GM08714 (cell line): ENCODE data around the gene PGBD1.

Experiments
- H3K4me3 ChIP-seq: fragments of 200-500 bp; sonication (Bioruptor generic); 2 replicates; pipeline ENCODE4 v1.5.1; 2014; ENCODE audit warnings: mild to moderate bottlenecking, low read length, inconsistent platforms
- ZNF274 ChIP-seq: IDR thresholded peaks from 2 replicates; pipeline ENCODE4 v1.6.1; 2012; ENCODE audit warnings: mild to moderate bottlenecking, low read depth, low read length

Gene PGBD1

GRCh38 chr6:28335564-28336283 lies 54.4 kb downstream of the PGBD1 start, which contains the start of gene ZSCAN31:
TSS of gene ZSCAN31 (minus strand) at chr6:28336148. CDS start at chr6:28329683, 6,465 bp downstream.
- peak within 1 kb of the TSS; percentile 94 for H3K4me3 ChIP-seq
- no peak for TF ChIP-seq ZNF274

DNA sequence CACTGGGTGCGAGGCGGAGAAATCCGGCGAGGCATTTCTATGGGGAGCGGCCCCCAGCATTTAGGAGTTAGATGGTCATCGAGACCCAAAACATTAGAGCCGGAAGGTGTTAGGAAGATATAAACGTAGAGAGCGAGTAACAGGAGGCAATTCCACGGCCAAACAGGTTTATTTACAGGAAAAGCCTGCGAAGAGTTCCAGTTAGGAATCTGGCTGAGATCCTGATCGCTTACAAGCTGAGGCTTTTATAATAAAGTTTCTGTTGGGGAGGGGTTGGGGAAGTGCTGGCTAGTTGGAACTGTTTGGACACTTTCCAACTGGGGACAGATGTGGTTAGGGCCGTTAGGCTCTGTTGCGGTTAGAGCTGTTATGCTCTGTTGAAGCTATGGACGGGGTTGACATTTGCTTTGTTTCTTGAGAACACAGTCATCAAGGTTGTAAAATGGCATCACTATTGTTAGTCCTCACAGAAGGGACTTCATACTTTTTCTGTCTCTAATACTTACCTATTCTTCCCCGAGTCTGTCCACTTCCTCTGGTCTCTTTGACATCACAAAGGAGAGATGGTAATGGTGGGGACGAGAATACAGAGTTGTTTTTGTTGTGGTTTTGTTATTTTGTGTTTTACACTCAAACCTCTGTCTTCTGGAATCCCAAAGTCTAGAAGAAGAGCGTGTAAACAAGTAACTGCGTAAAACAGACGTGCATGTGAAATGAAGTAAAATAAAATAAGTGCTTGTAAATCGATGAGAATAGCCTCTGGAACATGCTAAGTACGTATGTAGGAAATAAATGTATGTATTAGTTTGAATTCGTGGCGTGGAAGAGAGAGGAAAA lies 55.1 kb downstream of the PGBD1 start:
- peak overlapping the region; percentile 94 for H3K4me3 ChIP-seq
- TF ChIP-seq ZNF274, result no peak

GRCh38 chr6:28337121-28337520 lies 55.7 kb downstream of the PGBD1 start:
- H3K4me3 ChIP-seq, result peak overlapping the region; percentile 9; the same call in 1 of the 2 replicates
- TF ChIP-seq ZNF274, result no peak

- TF ChIP-seq ZNF274, result no peak
- no peak overlapping the region for H3K4me3 ChIP-seq
Measured at GRCh38 chr6:28340310-28341095, 59.1 kb downstream of the PGBD1 start.

GRCh38 chr6:28343898-28344677 lies 62.7 kb downstream of the PGBD1 start:
- no peak for TF ChIP-seq ZNF274
- no peak overlapping the region for H3K4me3 ChIP-seq

GRCh38 chr6:28345201-28345600 lies 63.8 kb downstream of the PGBD1 start:
- H3K4me3 ChIP-seq, result no peak overlapping the region
- no peak for TF ChIP-seq ZNF274

DNA sequence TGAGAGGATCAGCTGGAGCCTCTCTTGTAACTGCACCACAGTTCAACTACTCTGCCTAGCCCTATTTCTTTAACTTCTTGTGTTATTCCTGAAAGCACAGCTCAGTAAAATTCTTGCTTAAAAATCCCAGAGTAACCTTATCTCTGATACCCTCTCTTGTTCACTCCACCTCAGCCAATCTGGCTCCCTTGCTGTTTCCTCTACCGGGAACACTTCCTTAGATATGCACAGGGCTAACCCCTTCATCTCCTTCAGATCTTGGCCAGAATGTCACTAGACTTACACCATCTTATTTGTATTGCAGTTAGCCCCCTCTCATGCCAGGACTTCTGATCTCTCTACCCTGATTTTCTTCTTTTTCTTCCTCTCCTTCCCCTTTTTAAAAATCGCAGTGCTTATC lies 65.7 kb downstream of the PGBD1 start:
- H3K4me3 ChIP-seq, result no peak overlapping the region
- TF ChIP-seq ZNF274, result no peak

DNA sequence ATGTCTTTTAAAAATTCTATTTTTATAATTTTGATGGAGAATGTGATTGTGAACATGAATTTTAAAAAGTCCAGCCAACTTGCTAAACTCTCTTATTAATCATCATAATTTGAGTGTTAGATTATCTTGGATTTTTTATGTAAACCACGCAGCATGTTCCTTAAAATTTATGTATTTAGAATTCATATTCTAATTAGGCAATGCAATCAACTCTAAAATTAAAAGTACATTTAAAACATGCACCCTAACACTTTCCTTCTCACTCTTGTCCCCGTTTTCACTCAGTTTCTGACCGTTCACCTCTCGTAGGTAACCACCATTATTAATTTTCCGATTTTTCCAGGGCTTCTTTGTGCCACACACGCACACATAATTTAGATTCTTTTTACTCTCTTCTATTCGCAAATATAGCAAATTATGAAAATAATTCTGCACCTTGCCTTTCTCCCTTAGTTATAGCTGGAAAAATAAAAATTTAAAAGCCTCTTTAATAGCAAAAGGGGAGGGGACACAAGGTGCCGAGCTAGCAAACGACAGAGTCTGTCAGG lies 68.0 kb downstream of the PGBD1 start:
- no peak for TF ChIP-seq ZNF274
- H3K4me3 ChIP-seq, result peak overlapping the region; percentile 68

- peak within 1 kb of the TSS; percentile 68 for H3K4me3 ChIP-seq
Measured at GRCh38 chr6:28349892-28350737, 68.7 kb downstream of the PGBD1 start, which contains the start of gene ZKSCAN3. TSS of gene ZKSCAN3 (plus strand) at chr6:28349947. CDS start at chr6:28359587, 9,640 bp downstream.

DNA sequence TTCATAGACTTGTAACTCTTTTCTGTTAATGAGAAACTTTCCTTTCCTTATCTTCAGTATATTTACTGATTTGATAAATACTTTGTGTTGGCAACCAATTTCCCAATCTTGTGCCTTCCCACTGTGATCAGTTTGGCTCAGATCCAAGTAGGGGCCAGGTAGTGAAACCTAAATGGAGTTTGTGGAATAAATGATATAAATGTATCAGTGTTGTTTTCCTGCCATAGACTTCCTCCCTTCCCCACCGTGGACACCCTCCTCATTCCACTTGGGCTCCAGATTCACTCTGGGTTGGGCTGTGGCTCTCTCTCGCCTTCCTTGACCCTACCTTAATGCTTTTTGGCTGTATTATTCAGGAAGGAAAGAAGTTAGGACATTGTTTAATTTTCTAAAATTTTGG lies 69.7 kb downstream of the PGBD1 start:
- H3K4me3 ChIP-seq, result peak overlapping the region; percentile 68

More at GRCh38 chr6:28349892-28350737, 68.7 kb downstream of the PGBD1 start, which contains the start of gene ZKSCAN3:
- TF ChIP-seq ZNF274, result no peak

DNA sequence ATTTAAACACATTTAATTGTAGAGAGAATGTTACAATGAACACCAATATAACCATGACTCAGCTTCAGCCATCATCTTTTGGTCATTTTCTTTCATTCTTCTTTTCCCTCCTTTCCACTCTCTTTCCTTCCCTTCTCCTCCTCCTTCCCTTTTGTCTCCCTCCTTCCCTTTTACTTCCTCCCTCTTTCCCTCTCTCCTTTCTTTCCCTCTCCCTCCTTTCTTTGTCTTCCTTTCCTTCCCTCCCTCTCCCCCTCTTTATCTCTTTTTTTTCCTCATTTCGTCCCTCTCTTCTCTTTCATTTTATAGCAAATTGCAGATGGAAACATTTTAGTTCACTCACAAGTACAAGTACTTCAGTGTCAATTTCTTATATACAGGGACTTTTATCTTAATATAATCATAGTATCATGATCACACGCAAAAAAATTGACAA lies 70.1 kb downstream of the PGBD1 start:
- TF ChIP-seq ZNF274, result no peak

More for the DNA sequence above, 69.7 kb downstream of the PGBD1 start:
- TF ChIP-seq ZNF274, result no peak

More for the DNA sequence above, 70.1 kb downstream of the PGBD1 start:
- H3K4me3 ChIP-seq, result peak overlapping the region; percentile 41
